Anterior cingulate cortex (tissue), 58 donors: ENCODE measurements around the gene SYNPR.
A peak's percentile ranks its signal among the peaks of the same experiment; 100 is the strongest.

Experiments
- DNase-seq, 58 donors: peaks; one replicate each; lab custom pipeline; 2025; lab: John Stamatoyannopoulos, UW

SYNPR gene

GRCh38 chr3:63521657-63522056, 243.5 kb downstream of the SYNPR start:
- peak in 5 of 58 donors; percentile 2 to 57 (median 36) for DNase-seq

- no peak for DNase-seq
Observed at GRCh38 chr3:63523100-63523499, 245.0 kb downstream of the SYNPR start.

- DNase-seq: no peak
Observed at GRCh38 chr3:63528325-63529000, 250.4 kb downstream of the SYNPR start.

- peak in 1 of 58 donors; percentile 19 for DNase-seq
Observed at GRCh38 chr3:63532521-63532920, 254.4 kb downstream of the SYNPR start.

GRCh38 chr3:63538919-63539318, 260.8 kb downstream of the SYNPR start:
- DNase-seq: no peak

GRCh38 chr3:63555767-63556166, 277.7 kb downstream of the SYNPR start:
- no peak for DNase-seq

- DNase-seq: no peak
Observed at GRCh38 chr3:63556401-63556800, 278.3 kb downstream of the SYNPR start.

- DNase-seq: no peak
Observed at GRCh38 chr3:63557912-63558311, 279.8 kb downstream of the SYNPR start.

- no peak for DNase-seq
Observed at GRCh38 chr3:63559884-63560283, 281.8 kb downstream of the SYNPR start.

GRCh38 chr3:63561879-63562278, 283.8 kb downstream of the SYNPR start:
- no peak for DNase-seq

- no peak for DNase-seq
Observed at GRCh38 chr3:63562323-63562722, 284.2 kb downstream of the SYNPR start.

GRCh38 chr3:63563572-63563971, 285.5 kb downstream of the SYNPR start:
- DNase-seq: no peak

- no peak for DNase-seq
Observed at GRCh38 chr3:63565220-63565619, 287.1 kb downstream of the SYNPR start.

- DNase-seq: no peak
Observed at GRCh38 chr3:63571682-63572081, 293.6 kb downstream of the SYNPR start.

GRCh38 chr3:63576846-63577245, 298.7 kb downstream of the SYNPR start:
- DNase-seq: no peak

- DNase-seq: no peak
Observed at GRCh38 chr3:63578858-63579257, 300.8 kb downstream of the SYNPR start.

GRCh38 chr3:63580151-63580550, 302.0 kb downstream of the SYNPR start:
- DNase-seq: no peak

- DNase-seq: no peak
Observed at GRCh38 chr3:63582943-63583500, 304.9 kb downstream of the SYNPR start.

GRCh38 chr3:63584681-63585080, 306.6 kb downstream of the SYNPR start:
- peak in 1 of 58 donors; percentile 0 for DNase-seq

- peak in 2 of 58 donors; percentile 8 to 9 for DNase-seq
Observed at GRCh38 chr3:63585927-63586326, 307.8 kb downstream of the SYNPR start.

- DNase-seq: no peak
Observed at GRCh38 chr3:63588895-63589294, 310.8 kb downstream of the SYNPR start.

GRCh38 chr3:63593779-63594178, 315.7 kb downstream of the SYNPR start:
- no peak for DNase-seq
